GM23338 (cell line): ENCODE results near the gene EDEM3.

ENCODE experiments used
- CREB1 ChIP-seq: fragments of 250-450 bp; sonication (Bioruptor Pico); IDR thresholded peaks from 2 replicates; pipeline ENCODE4 v1.5.0; 2020; ENCODE audit warnings: low read depth, mild to moderate bottlenecking, moderate library complexity
- CTCF ChIP-seq, 2 experiments: fragments of 200-600 bp in 1 of 2; sonication (generic) in 1 of 2; conservative IDR thresholded peaks; 2 replicates each; pipeline versions ENCODE4 v1.5.1 to v1.6.1; 2016 to 2017; ENCODE audit warnings: antibody characterized with exemption in 2 of 2, low read depth in 2 of 2, mild to moderate bottlenecking in 2 of 2, moderate library complexity in 1 of 2
- ETS1 ChIP-seq: IDR thresholded peaks from 2 replicates; pipeline ENCODE4 v1.6.1; 2016; ENCODE audit warnings: antibody characterized with exemption

GRCh38 chr1:184775329-184775728 lies 20.7 kb upstream of the EDEM3 start:
- TF ChIP-seq CTCF (conservative IDR thresholded peaks at IDR 0.05; ENCODE audit: low read depth in 2 of 2), result no peak
- TF ChIP-seq ETS1, result no peak
- TF ChIP-seq CREB1 (CRISPR knock-in tag), result no peak
